HTR-8/SVneo (cell line): ENCODE data around the gene TIMM22.
"Not testable (repeated sequence)": the region's sequence is repeated elsewhere in the genome, so short reads cannot be mapped to it uniquely, and the experiment has no call there.

ENCODE experiments used
- DNase-seq: peaks from one replicate; pipeline ENCODE4 v3.0.0; 2011; ENCODE audit warnings: low spot score, mixed read lengths; ENCODE audit not compliant: insufficient read length
- FAIRE-seq: peaks from 2 replicates; lab custom pipeline; 2011; peaks lifted over from hg19 to GRCh38; lab: Jason Lieb, UNC

Gene TIMM22

DNA sequence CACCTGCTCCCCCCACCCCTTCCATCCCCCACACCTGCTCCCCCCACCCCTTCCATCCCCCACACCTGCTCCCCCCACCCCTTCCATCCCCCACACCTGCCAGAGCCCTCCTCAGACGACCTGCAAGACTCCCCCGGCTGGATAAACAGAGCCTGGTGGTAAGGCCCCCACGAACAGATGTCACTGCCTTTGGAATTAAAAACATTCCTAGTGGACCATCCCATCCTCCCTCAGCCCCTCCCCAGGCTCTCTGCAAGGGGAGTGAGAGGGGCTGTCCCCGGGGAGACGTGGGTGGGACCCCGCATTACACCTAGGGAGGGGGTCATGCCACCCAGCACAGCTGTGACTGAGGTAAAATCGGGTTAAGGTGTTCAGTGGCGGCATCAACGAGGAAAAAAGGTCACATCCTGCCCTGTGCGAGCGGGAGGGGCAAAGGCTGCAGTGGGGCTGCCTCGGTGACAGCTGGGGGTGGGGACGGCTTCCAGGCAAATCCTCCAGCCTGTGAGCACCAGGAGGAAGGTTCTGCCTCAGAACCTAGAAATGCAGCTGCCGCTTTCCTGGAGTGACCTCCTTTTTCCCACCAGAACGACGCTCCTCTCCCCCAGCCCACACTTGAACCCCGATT, 38.7 kb downstream of the TIMM22 start:
- no peak for DNase-seq
- no peak for FAIRE-seq

DNA sequence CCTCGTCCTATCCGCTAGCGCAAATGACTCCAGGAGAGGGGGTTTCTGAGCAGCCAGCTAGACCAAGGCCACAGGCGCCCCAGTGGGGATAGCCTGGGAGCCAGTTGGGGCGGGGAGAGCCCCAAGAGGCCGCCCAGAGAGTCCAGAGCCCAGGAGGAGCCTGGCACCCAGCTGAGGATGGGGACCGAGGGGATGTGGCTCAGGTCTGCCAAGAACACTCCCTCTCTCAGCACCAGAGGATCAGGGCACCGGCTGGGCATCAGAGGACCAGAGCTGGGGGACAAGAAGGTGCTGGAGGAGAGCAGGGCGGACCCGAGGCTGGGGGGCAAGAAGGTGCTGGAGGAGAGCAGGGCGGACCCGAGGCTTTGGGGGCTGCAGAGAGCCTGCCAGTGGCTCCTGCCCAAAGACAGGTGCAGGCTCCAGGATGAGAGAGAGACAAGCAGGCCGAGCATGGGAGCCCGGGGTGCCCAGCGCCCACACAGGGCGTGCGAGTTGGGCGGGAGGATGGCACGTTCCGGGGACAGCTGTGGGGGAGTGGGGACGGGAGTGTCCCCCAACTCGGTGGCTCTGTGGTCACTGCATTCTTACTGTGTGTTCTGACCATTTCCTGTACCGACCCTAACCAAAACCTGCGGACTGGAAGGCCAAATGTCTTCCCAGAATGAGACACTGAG, 39.4 kb downstream of the TIMM22 start:
- DNase-seq, result no peak
- no peak for FAIRE-seq

DNA sequence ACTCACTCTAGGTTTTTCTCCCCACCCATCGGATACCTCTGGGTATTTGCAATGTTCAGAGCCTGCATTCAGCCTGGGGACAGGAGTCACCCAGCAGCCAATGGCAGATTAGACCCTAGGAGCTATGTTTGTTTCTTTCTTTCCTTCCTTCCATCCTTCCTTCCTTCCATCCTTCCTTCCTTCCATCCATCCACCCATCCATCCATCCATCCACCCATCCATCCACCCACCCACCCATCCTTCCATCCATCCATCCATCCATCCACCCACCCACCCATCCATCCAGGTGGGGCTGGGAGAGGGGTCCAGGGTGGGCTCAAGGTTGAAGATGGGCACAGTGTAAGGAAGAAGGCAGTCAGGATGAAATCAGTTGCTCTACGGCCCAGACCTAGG, 39.9 kb downstream of the TIMM22 start:
- DNase-seq (no peak), FAIRE-seq (no peak)

DNA sequence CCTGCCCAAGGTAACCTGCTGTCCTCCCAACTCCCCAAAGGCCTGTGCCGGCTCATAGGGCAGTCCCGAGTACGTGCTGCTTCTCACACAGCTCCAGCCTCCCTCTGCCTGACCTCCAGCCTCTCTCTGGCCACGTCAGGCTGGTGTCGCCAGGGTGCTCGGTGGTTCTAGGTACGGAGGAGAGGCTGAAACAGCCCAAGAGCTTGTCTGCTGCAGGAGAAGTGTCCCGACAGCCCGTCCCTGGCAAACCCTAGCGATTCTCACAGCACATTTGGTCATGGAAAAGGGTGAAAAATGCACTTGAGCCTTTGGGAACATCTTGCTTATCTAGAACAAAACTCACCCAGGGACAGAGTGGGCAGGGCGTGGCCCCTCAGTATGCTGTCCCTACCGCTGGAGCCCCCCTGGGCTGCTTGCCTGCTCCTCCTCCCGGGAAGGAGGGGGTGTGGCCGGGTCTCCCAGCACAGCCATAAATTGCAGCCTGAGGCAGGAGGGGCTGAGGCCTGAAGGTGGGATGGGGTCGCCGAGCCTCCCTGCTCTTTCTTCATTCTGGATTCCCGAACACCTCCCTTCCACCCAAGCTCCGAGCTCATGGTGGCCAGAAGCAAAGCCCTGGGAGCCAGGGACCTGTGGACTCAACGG, 40.4 kb downstream of the TIMM22 start:
- FAIRE-seq (no peak), DNase-seq (no peak)

DNA sequence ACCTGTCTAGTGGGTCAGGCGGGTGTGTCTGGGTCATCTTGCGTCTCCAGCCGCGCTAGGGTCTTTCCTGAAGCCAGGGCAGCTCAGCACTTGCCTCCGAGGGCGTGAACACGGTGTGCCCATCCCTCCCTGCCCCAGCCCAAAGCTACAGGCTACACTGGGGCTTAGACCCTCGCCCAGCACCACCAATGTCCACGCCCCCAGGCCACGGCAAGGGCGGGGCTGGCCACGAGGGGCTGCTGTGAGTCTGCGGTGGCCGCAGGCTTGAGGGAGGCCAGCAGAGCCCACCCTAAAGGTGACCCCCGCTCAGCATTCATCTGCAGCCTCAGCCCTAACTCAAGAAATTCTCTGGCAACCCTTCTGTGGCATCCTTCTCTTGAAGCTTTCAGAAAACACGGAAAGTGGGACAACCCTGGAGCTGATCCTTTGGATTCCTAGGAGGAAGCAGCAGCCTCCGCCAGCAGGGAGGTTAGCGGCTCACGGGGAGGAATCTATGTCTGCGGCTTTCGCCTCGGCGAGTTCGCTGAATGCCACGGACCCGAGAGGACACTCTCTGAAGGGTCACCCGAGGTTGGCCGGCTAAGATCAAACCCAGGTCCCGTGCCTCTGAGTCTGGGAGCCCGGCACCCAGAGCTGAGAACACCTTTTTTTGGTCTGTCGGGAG, 41.7 kb downstream of the TIMM22 start:
- FAIRE-seq (no peak), DNase-seq (no peak)

DNA sequence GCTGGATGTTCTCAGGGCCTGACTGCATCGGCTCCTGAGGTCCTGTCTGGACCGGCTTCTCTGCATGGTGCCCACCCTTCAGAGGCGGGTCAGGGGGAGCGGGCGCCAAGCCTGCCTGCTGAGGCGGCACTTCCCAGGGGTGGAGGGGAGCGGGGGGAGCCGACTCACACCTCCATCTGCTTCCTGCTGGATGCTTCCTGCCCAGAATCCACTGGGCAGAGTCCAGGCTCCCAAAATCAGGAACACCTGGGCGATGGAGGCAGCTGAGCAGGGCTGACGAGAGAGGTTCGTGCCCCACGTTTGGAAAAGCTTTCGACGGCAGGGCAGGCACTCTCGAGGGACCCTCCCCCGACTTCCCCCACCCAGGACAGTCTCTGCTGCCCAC, 42.2 kb downstream of the TIMM22 start:
- FAIRE-seq (no peak), DNase-seq (no peak)

DNA sequence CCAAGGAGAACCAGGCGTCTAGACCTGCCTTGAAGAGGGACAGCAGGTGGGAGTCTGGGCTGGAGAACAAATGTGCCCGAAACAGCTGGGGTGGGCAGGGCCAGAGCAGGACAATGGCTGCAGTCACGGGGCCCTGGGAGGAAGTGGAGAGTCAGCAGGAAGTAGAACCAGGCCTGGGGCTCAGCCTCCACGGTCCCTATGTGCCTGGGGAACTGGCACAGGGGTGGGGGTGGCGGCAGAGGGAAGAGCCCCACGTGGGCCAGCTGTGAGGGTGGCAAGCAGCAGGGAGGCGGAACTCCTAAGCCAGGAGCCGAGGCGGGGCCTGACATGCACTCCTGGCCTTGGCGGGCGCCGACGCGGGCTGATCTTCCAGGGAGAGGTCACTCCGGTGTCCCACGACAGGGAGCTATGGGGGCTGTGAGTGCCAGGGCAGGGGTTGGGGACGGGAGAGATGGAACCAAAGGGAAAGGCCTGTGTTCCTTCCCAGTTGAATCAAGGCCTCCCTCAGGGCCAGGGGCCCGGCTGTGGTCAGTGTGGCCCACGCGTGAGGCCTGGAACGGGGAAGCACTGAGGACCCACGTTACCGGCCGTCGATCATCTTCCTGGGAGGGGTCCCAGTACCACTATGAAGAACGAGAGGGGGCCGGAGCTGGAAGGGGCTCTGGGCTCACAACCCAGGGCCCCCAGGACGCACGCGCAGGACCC, 42.7 kb downstream of the TIMM22 start:
- FAIRE-seq, result no peak
- DNase-seq, result no peak

DNA sequence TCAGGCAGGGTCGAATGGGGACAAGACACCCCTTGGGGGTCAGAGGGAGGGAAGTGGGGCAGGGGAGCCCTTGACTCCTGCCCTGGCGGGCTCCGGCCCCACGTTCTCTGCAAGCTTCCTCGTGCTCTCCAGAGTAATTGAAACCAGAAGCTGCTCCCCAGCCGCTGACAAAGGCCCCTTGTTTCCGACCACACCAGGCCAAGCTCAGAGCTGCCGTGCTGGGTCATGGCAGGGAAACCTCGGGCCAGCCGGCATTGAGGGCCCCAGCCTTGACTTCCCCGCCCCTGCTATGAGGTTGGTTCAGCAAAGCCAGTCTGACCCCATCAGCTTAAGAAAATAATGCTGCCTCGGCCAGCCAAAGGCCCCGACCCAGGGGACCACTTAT, 43.3 kb downstream of the TIMM22 start:
- DNase-seq (no peak), FAIRE-seq (no peak)

DNA sequence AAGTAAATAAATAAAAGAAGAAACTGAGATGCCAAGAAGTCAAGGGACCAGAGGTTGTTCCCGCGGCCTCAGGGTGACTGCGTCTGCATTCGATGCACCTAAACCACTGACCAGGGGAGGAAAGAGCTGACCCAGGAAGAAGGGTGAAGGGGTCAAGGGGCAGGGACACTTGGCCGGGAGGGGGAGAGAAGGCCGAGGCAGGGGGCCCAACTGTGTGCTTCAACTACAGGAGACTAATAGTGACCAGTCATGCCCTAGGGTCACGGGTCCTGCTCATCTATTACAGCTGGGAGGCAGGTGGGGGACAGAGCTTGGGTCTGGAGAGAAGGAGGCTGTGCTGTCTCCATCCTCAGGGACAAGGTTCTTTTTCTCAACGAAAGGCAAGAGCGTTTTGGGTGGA, 44.8 kb downstream of the TIMM22 start:
- DNase-seq (no peak), FAIRE-seq (no peak)

DNA sequence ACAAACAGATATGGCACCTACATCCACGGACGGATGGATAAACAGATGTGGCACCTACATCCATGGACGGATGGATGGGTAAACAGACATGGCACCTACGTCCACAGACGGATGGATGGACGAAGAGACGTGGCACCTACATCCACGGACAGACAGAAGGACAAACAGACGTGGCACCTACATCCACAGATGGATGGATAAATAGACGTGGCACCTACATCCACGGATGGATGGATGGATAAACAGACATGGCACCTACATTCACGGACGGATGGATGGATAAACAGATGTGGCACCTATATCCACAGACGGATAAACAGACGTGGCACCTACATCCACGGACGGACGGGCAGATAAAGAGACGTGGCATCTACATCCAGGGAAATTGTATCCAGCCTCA, 45.6 kb downstream of the TIMM22 start:
- DNase-seq (no peak), FAIRE-seq (no peak)

DNA sequence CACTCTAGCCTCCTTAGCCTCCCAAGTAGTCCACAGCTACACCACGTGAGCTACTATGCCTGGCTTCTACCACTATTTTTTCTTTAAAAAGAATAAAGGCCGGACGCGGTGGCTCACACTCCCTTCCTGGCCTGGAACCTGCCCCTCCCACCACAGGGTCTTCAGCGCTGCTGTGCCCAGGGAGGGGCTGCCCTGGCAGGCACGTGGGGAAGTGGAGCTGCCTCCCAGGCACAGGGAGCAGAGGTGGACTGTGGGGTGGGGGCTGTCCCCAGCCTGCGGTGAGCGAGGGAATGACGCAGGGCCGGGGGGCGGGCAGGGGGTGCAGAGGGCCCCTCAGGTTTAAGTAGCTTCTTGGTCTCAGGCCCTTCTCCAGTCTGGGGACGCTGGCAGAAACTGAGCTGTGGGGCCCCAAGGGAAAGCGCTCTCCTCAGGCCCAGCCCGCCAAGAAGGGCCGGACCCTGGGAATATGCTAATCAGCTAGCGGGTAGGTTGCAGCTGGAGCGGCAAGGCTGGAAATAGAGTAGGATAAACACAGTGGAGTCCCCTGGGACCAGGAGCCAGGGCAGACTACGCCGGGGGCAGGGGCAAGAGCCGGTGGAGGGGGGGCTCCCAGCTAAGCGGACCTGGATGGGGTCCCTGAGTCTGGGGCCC, 46.8 kb downstream of the TIMM22 start:
- no peak for FAIRE-seq
- DNase-seq, result no peak

DNA sequence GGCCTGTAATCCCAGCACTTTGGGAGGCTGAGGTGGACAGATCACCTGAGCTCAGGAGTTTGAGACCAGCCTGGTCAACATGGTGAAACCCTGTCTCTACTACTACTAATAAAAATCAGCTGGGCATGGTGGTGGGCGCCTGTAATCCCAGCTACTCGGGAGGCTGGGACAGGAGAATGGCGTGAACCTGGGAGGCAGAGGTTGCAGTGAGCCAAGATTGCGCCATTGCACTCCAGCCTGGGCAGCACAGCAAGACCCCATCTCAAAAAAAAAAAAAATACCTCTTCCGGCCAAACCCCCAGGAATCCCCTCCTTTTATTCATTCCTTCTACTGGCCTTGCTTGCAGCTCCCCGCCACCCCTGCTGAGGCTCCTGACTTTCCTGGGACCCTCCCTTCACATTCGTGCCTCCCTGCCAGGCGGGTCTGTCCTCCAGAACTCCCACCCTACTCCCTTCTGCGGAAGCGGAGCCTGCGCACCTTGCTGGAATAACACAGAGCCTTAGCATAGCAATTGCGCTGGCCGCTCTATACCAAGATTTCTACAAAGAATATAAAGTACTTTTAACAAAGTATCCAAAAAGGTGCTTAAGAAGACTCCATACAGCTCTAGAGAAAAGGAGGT, 47.6 kb downstream of the TIMM22 start:
- DNase-seq, FAIRE-seq: not testable (repeated sequence)

DNA sequence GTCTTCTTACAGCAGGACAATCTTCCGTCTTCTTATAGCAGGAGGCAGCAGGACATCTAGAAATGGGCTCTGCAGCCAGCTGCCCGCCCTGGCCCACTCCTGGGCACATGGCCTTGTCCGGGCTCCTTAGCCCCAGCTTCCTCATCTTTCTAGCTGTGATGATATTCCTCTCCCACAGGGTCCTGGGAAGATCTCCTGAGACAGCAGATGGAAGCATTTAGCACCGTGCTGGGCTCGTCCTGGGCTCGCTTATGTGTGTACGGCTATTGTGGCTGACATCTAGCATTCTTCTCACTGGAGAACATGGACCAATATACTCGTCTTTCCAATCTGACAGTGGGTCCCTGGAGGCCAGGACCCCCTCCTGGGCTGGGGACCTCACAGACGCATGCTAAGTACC, 48.5 kb downstream of the TIMM22 start:
- FAIRE-seq, result no peak

DNA sequence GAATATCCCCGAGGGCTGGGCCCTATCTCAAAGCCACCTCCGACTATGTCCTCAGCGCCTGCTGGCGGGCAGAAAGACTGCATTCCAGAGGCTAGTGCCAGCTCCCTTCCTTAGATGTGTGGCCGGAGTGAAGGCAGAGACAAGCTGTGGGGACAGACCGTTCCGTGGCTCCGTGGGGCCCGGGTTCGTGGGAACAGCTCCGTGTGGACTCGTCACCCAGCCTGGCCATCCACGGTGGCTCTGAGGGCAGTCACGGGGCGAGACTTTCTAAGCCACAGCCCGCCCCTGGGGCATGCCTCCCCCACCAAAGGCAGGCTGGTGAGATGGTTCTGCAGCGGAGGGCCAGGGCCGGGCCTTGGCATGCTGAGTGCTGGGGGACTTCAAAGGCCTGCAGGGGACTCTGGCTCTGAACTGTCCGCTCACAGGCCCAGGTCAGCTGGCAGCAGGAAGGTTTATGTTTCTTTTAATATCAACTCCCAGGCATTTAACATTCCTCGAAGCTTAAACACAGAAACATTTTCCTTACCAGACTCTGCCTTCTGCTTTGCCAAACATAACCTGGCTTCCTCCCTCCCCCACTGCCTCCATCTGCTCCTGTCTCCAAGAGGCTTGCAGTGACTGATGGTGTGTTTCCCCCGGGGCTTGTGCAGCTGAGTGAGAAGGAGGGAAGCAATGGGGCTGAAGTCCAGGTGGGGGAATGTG, 50.4 kb downstream of the TIMM22 start:
- DNase-seq (no peak), FAIRE-seq (no peak)

More for the DNA sequence above, 48.5 kb downstream of the TIMM22 start:
- no peak for DNase-seq

DNA sequence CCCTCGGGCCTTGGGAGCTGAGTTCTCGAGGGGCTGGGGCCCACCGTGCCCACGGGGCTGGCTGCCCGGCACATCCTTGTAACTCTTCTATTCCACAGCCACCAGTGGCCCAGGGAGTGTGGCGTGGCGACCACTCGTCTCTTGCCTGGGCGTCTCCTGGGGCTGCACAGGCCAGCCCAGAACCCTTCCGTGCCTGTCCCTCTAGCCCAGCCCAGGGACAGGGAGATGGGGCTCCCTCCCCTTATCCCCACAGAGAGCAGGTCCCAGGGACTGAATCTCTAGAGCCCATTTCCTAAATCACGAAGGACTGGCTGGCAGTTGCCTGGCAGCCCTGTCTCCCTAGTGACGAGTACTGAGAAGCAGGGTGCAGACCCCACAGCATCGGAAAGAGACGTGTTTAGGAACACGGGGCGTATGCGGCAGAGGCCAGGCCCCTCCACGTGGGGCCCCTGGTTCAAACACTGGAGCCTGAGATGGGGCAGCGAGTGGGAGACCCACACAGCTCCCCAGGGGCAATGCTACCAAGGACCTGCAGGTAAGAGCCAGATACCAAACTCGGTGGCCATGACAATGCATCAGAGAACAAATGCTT, 51.0 kb downstream of the TIMM22 start:
- DNase-seq, result no peak
- no peak for FAIRE-seq

DNA sequence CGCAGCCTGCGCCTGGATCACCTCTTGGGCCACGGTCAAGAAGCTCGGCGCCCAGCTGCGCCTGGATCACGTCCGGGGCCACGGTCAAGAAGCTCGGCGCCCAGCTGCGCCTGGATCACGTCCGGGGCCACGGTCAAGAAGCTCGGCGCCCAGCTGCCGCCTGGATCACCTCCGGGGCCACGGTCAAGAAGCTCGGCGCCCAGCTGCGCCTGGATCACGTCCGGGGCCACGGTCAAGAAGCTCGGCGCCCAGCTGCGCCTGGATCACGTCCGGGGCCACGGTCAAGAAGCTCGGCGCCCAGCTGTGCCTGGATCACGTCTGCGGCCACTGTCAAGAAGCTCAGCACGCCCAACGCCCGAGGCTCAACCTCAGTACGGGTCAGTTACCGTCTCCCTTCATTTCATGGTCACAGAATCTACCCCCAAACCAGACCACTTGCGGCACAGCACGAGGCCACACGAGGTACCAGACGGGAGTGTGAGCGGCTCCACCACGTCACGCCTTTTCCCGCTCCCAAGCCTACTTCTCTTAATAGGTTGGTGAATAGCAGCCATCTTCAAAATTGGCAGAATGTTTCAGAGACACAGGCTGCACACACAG, 51.7 kb downstream of the TIMM22 start:
- not testable (repeated sequence) for FAIRE-seq, DNase-seq

DNA sequence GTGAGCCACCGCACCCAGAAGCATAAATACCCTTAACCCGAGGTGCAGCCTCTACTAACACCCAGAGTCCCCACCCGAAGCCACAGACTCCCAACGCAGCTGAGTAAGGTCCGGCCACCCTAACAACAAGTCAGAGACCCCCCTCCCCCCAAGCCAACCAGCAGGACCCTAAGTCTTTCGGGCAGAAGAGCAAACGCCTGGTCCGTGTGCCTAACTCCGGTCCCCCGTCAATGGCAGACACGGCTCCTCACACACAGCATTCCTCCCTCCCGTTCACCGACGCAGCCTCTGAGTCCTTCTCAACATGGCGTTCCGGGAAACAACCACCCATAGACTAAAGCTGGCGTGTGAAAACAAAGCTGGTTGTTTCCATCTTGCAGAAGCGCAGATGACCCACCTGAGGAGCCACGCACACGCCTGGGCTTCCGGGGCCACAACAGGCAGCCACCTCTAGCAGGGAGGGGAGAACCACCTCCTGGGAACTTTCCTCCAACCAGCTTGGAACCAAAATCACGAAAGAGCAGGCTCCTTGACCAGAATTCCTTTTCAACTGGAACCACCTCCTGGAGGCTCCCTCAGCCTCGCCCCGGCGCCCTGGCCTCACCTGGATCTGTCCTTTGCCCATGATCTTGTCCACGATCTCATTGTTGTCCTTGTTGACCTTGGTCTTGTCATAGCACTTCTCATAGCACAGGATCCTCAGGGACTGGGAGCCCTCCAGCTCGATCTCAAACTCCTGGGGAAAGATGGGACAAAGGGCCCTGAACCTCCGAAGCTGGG, 52.7 kb downstream of the TIMM22 start:
- DNase-seq, result no peak
- no peak for FAIRE-seq
